ENCODE results near the gene KIF3A.

The KIF3A gene

DNA sequence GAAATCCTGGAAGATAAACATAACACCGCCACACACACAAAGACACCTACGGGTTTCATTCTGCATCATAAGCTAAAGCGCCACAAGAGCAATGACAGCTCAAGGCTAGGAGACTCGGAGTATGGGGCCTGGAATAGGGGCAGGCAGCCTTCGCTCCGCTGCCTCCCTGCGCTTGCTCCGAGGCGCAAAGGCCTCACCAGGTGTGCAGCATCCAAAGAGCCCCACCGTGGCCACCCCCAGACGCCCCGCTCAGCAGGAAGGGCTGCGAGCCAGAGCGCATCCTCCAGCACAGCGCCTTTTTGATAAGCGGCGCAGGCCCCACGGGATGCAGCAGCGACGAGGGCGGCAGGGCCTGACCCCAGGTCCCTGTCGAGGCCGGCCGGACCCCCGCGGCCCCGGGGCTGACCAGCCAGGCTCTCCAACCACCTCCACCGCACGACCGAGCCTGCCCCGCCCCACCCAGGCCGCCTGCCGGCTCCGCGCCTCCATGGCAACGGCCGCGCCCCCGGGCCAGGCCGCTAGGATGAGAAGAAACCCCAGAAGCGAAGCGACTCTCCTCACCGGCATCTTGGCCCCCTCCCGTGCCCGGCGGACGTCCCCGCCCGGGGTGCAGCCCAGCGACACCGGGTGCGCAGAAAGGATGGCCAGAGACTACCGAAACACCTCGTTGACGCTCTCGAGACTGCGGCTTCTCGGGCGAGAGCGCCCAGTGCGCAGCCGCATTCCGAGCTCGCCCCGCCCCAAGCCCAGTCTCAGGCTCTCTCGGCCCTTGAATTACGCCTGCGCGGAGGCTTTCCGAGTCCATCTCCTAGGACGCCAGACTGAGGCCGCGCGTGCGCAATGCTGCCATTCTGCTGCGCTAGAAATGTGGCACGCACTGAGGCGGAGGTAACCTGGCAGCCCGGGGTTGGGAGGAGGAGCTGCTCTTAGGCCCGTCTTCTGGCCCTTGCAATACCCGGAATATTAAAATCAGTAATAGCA lies at the start of gene KIF3A (continued):
- TF ChIP-seq ZNF660 (tag by site-specific recombination; IDR thresholded peaks at IDR 0.05) (peak; percentile 80), ZNF16 (tag by site-specific recombination; IDR thresholded peaks at IDR 0.05; ENCODE audit: low read depth) (no peak), ZNF112 (tag by site-specific recombination; IDR thresholded peaks at IDR 0.05) (no peak), ZNF558 (tag by site-specific recombination; IDR thresholded peaks at IDR 0.05) (no peak), ZNF560 (tag by site-specific recombination; IDR thresholded peaks at IDR 0.05; ENCODE audit: borderline replicate concordance) (no peak), ZNF404 (tag by site-specific recombination; IDR thresholded peaks at IDR 0.05) (no peak), ZFHX2 (tag by site-specific recombination; conservative IDR thresholded peaks at IDR 0.05) (peak; percentile 53; the same call in 1 of the 2 replicates), ZNF266 (tag by site-specific recombination; IDR thresholded peaks at IDR 0.05; ENCODE audit: low read depth) (no peak), ZXDB (tag by site-specific recombination; IDR thresholded peaks at IDR 0.05) (no peak), FEZF1 (tag by site-specific recombination; IDR thresholded peaks at IDR 0.05) (no peak), ZNF670 (tag by site-specific recombination; IDR thresholded peaks at IDR 0.05; ENCODE audit: low read depth) (no peak), ZNF423 (tag by site-specific recombination; IDR thresholded peaks at IDR 0.05) (no peak), ZFP69B (tag by site-specific recombination; IDR thresholded peaks at IDR 0.05) (no peak), ZFP41 (tag by site-specific recombination; IDR thresholded peaks at IDR 0.05; ENCODE audit: borderline replicate concordance) (no peak), ZNF433 (tag by site-specific recombination; IDR thresholded peaks at IDR 0.05; ENCODE audit: low read depth) (no peak), ZNF626 (tag by site-specific recombination; IDR thresholded peaks at IDR 0.05) (no peak), ZNF701 (tag by site-specific recombination; IDR thresholded peaks at IDR 0.05) (no peak)
- TF ChIP-seq, protein P1, sequence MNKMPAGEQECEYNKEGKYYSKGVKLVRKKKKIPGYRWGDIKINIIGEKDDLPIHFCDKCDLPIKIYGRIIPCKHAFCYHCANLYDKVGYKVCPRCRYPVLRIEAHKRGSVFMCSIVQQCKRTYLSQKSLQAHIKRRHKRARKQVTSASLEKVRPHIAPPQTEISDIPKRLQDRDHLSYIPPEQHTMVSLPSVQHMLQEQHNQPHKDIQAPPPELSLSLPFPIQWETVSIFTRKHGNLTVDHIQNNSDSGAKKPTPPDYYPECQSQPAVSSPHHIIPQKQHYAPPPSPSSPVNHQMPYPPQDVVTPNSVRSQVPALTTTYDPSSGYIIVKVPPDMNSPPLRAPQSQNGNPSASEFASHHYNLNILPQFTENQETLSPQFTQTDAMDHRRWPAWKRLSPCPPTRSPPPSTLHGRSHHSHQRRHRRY (tag by site-specific recombination; IDR thresholded peaks at IDR 0.05): no peak
- TF ChIP-seq, protein P2, sequence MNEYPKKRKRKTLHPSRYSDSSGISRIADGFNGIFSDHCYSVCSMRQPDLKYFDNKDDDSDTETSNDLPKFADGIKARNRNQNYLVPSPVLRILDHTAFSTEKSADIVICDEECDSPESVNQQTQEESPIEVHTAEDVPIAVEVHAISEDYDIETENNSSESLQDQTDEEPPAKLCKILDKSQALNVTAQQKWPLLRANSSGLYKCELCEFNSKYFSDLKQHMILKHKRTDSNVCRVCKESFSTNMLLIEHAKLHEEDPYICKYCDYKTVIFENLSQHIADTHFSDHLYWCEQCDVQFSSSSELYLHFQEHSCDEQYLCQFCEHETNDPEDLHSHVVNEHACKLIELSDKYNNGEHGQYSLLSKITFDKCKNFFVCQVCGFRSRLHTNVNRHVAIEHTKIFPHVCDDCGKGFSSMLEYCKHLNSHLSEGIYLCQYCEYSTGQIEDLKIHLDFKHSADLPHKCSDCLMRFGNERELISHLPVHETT (tag by site-specific recombination; IDR thresholded peaks at IDR 0.05): no peak
- TF ChIP-seq, protein P3, sequence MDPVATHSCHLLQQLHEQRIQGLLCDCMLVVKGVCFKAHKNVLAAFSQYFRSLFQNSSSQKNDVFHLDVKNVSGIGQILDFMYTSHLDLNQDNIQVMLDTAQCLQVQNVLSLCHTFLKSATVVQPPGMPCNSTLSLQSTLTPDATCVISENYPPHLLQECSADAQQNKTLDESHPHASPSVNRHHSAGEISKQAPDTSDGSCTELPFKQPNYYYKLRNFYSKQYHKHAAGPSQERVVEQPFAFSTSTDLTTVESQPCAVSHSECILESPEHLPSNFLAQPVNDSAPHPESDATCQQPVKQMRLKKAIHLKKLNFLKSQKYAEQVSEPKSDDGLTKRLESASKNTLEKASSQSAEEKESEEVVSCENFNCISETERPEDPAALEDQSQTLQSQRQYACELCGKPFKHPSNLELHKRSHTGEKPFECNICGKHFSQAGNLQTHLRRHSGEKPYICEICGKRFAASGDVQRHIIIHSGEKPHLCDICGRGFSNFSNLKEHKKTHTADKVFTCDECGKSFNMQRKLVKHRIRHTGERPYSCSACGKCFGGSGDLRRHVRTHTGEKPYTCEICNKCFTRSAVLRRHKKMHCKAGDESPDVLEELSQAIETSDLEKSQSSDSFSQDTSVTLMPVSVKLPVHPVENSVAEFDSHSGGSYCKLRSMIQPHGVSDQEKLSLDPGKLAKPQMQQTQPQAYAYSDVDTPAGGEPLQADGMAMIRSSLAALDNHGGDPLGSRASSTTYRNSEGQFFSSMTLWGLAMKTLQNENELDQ (tag by site-specific recombination; IDR thresholded peaks at IDR 0.05; ENCODE audit: low read depth): no peak
- TF ChIP-seq, protein P4, sequence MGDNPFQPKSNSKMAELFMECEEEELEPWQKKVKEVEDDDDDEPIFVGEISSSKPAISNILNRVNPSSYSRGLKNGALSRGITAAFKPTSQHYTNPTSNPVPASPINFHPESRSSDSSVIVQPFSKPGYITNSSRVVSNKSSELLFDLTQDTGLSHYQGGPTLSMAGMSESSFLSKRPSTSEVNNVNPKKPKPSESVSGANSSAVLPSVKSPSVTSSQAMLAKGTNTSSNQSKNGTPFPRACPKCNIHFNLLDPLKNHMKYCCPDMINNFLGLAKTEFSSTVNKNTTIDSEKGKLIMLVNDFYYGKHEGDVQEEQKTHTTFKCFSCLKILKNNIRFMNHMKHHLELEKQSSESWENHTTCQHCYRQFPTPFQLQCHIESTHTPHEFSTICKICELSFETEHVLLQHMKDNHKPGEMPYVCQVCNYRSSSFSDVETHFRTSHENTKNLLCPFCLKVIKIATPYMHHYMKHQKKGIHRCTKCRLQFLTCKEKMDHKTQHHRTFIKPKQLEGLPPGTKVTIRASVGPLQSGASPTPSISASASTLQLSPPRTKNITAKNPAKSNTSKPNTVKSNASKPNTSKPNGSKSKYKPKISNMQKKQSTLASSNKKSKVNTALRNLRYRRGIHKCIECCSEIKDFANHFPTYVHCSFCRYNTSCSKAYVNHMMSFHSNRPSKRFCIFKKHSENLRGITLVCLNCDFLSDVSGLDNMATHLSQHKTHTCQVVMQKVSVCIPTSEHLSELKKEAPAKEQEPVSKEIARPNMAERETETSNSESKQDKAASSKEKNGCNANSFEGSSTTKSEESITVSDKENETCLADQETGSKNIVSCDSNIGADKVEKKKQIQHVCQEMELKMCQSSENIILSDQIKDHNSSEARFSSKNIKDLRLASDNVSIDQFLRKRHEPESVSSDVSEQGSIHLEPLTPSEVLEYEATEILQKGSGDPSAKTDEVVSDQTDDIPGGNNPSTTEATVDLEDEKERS (tag by site-specific recombination; IDR thresholded peaks at IDR 0.05): no peak
- TF ChIP-seq, protein P5, sequence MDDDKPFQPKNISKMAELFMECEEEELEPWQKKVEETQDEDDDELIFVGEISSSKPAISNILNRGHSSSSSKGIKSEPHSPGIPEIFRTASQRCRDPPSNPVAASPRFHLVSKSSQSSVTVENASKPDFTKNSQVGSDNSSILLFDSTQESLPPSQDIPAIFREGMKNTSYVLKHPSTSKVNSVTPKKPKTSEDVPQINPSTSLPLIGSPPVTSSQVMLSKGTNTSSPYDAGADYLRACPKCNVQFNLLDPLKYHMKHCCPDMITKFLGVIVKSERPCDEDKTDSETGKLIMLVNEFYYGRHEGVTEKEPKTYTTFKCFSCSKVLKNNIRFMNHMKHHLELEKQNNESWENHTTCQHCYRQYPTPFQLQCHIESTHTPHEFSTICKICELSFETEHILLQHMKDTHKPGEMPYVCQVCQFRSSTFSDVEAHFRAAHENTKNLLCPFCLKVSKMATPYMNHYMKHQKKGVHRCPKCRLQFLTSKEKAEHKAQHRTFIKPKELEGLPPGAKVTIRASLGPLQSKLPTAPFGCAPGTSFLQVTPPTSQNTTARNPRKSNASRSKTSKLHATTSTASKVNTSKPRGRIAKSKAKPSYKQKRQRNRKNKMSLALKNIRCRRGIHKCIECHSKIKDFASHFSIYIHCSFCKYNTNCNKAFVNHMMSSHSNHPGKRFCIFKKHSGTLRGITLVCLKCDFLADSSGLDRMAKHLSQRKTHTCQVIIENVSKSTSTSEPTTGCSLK (tag by site-specific recombination; IDR thresholded peaks at IDR 0.05): no peak
- TF ChIP-seq, protein P6, sequence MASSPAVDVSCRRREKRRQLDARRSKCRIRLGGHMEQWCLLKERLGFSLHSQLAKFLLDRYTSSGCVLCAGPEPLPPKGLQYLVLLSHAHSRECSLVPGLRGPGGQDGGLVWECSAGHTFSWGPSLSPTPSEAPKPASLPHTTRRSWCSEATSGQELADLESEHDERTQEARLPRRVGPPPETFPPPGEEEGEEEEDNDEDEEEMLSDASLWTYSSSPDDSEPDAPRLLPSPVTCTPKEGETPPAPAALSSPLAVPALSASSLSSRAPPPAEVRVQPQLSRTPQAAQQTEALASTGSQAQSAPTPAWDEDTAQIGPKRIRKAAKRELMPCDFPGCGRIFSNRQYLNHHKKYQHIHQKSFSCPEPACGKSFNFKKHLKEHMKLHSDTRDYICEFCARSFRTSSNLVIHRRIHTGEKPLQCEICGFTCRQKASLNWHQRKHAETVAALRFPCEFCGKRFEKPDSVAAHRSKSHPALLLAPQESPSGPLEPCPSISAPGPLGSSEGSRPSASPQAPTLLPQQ (tag by site-specific recombination; IDR thresholded peaks at IDR 0.05): peak; percentile 45
- TF ChIP-seq, protein P7, sequence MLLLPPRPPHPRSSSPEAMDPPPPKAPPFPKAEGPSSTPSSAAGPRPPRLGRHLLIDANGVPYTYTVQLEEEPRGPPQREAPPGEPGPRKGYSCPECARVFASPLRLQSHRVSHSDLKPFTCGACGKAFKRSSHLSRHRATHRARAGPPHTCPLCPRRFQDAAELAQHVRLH (tag by site-specific recombination; IDR thresholded peaks at IDR 0.05): no peak

Data from HEK293 (cell line).